GM12875 (cell line): Measurements from ENCODE around the gene NADSYN1.

Source experiments
- H3K4me3 ChIP-seq: one replicate; pipeline ENCODE4 v1.5.1; 2011; ENCODE audit warnings: low read depth, low read length, control low read depth
- CTCF ChIP-seq: IDR thresholded peaks from 2 replicates; pipeline ENCODE4 v1.5.1; 2011; ENCODE audit warnings: low read depth, mild to moderate bottlenecking, control low read depth, inconsistent platforms, low read length, moderate library complexity, borderline replicate concordance; ENCODE audit not compliant: insufficient read depth

The NADSYN1 gene

GRCh38 chr11:71446150-71446549, 6.9 kb upstream of the NADSYN1 start:
- no peak overlapping the region for H3K4me3 ChIP-seq
- TF ChIP-seq CTCF: no peak

DNA sequence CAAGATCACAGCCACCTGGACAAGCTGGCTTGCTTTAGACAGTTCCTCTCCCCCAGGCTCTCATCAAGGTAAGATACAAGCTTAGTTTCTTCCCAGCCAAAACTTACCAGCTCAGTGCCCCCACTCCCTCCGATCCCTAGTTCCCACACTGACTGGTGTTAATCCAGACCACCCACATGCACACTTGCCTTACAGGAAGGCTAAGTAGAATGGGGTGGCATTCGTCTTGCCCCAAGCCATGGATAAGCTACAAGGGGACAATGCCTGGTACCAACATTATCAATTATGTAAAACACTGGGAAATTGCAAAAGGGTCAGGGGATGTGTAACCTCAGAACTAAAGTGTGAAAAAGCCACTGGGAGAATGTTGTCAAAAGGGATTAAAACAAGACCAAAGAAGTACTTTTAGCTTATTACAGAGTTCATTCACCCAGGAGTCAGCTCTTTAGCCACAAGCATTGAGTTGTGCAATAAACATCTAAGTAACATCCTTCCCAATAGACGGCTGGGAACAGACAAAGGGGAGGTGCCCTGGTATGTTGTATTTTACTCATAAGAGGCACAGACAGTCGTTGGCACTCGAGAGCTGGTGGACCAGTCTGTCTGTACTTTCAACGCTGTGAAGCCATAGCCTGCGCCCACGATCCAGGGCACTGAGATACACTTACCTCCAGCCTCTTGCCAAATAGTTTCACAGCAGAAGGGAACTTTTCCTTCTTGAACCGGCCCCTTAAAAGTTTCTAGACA, 5.9 kb upstream of the NADSYN1 start:
- peak overlapping the region; percentile 85 for H3K4me3 ChIP-seq
- TF ChIP-seq CTCF: no peak

GRCh38 chr11:71447791-71448256, 5.2 kb upstream of the NADSYN1 start:
- peak overlapping the region; percentile 85 for H3K4me3 ChIP-seq
- TF ChIP-seq CTCF: no peak

DNA sequence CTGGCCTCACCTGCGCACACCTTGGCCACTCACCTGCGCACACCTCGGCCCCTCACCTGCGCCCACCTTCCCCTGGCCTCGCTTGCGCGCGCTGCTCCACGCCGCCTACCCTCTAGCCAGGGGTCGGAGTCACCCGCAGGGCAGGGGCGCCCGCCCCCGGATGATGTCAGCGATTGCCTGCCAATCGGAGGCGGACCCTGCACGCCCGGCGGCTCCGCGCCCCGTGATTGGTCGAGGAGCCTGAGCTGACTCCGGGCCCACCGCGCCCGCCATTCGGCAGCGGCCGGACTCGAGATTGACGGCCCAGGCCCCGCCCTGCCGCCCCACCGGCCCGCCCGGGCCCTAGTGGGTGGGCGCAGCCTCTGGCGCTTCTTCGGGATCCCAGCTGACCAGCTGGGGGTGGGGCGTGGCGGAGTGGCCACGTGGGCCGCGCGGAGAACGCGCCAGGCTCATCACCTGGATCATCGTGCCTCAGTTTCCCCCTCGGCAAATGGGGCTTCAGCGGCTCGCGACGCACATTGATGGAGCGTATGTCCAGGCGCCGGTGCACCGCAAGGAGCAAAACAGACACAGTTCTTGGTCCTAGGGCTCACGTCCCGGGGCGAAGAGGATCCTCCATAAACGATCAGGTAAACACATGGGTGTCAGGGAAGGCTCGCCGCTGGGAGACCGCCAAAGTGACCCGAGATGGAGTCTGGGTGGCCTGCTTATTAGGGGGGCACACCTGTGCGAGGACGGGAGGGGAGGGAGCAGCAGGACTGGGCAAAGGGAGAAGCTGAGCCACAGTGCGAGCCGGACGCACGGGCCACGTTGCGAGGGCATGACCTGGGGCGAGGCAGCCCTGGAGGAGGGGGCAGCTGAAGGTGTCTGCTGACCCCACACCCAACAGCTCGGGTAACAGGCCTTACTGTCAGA, 4.5 kb upstream of the NADSYN1 start, which contains the start of gene DHCR7:
Gene DHCR7, minus strand, starts transcription at position 137 of the 915 bp plus-strand sequence. CDS start 3,441 bp downstream, outside the sequence.
- peak within 1 kb of the TSS; percentile 85 for H3K4me3 ChIP-seq
- TF ChIP-seq CTCF: no peak

DNA sequence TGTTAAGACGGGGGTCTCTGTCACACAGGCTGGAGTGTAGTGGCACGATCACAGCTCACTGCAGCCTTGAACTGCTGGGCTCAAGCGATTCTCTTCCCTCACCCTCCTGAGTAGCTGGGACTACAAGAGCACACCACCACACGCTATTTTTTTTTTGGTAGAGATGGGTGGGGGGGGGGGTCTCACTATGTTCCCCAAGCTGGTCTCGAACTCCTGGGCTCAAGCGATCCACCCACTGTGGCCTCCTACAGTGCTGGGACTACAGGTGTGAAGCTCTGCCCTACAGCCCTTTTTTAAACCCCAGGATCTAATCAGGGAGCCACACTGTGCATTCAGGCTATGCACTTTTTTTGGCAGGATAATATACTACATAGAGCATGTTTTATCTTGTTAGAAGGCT, 3.4 kb upstream of the NADSYN1 start:
- peak overlapping the region; percentile 85 for H3K4me3 ChIP-seq
- no peak for TF ChIP-seq CTCF

- TF ChIP-seq CTCF: no peak
Observed at GRCh38 chr11:71450507-71450906, 2.5 kb upstream of the NADSYN1 start.

More at GRCh38 chr11:71450507-71450906, 2.5 kb upstream of the NADSYN1 start:
- no peak overlapping the region for H3K4me3 ChIP-seq
